Glomerular visceral epithelial cell (primary cell): ENCODE measurements around the gene ZNF408.
A peak's percentile ranks its signal among the peaks of the same experiment; 100 is the strongest.
"Not testable (repeated sequence)": the region's sequence is repeated elsewhere in the genome, so short reads cannot be mapped to it uniquely, and the experiment has no call there.

Source experiments
- DNase-seq: peaks from one replicate; pipeline ENCODE4 v3.0.0-alpha.2; 2016; ENCODE audit errors: extremely low spot score

ZNF408 gene

GRCh38 chr11:46697723-46698122 lies 3.1 kb upstream of the ZNF408 start:
- DNase-seq, result no peak

GRCh38 chr11:46698597-46698996 lies 2.2 kb upstream of the ZNF408 start:
- DNase-seq, result no peak

- no peak for DNase-seq
Observed at GRCh38 chr11:46701078-46701654, 335 bp downstream of the ZNF408 start.

GRCh38 chr11:46705070-46705688 lies 4.3 kb downstream of the ZNF408 start:
- no peak for DNase-seq

GRCh38 chr11:46706886-46707285 lies 6.1 kb downstream of the ZNF408 start:
- DNase-seq, result no peak

GRCh38 chr11:46709351-46709750 lies 8.5 kb downstream of the ZNF408 start:
- not testable (repeated sequence) for DNase-seq

- peak; percentile 78 for DNase-seq
Observed at GRCh38 chr11:46710821-46711269, 10.0 kb downstream of the ZNF408 start.

- DNase-seq, result no peak
Observed at GRCh38 chr11:46711303-46711702, 10.5 kb downstream of the ZNF408 start.

GRCh38 chr11:46712874-46713576 lies 12.2 kb downstream of the ZNF408 start:
- DNase-seq, result no peak

GRCh38 chr11:46717825-46718154 lies 17.0 kb downstream of the ZNF408 start:
- DNase-seq, result not testable (repeated sequence)

GRCh38 chr11:46718155-46719019 lies 17.6 kb downstream of the ZNF408 start:
- no peak for DNase-seq

GRCh38 chr11:46719048-46719542 lies 18.3 kb downstream of the ZNF408 start, which contains the start of gene F2:
F2 (plus strand) TSS chr11:46719213; CDS start chr11:46719236, 23 bp downstream.
- DNase-seq, result no peak

GRCh38 chr11:46719543-46720218 lies 18.9 kb downstream of the ZNF408 start:
- no peak for DNase-seq

GRCh38 chr11:46721286-46721685 lies 20.5 kb downstream of the ZNF408 start:
- no peak for DNase-seq

- DNase-seq, result no peak
Observed at GRCh38 chr11:46722566-46723358, 21.9 kb downstream of the ZNF408 start.

- no peak for DNase-seq
Observed at GRCh38 chr11:46723359-46723680, 22.5 kb downstream of the ZNF408 start.

GRCh38 chr11:46724088-46724487 lies 23.3 kb downstream of the ZNF408 start:
- DNase-seq, result no peak

- DNase-seq, result no peak
Observed at GRCh38 chr11:46725338-46726205, 24.7 kb downstream of the ZNF408 start.

- DNase-seq, result no peak
Observed at GRCh38 chr11:46726206-46726862, 25.5 kb downstream of the ZNF408 start.
